Endothelial cell of umbilical vein (primary cell): ENCODE data around the gene BAAT. TPM values are rescaled to one million over a fixed set of nuclear protein-coding genes. Genes with fewer than 3 reads are reported as not detected.

Experiments
- BruUV-seq: library from RNA; stranded (reverse); fragments of 400-500 nt; replicated peaks from 2 replicates; lab custom pipeline; 2021; lab: Mats Ljungman, UMichigan
- CTCF ChIA-PET: fragments of 300-600, 350-600 bp; sonication (Branson Sonifier 250); formaldehyde crosslinking; loops from one replicate; lab custom pipeline; 2021; ENCODE audit warnings: antibody characterized with exemption, inconsistent platforms; lab: Charles Lee
- POLR2A ChIA-PET: fragments of 300-600, 350-600 bp; sonication (Branson Sonifier 250); formaldehyde crosslinking; loops from one replicate; lab custom pipeline; 2021; ENCODE audit warnings: antibody characterized with exemption, inconsistent platforms; lab: Charles Lee
- DNase-seq: peaks from one replicate; pipeline ENCODE4 v3.0.0-alpha.2; 2011; ENCODE audit warnings: low read depth, low spot score
- FAIRE-seq: peaks from 2 replicates; lab custom pipeline; 2011; peaks lifted over from hg19 to GRCh38; lab: Jason Lieb, UNC
- H2AFZ ChIP-seq: 2 replicates; pipeline ENCODE4 v1.6.0; 2012; ENCODE audit warnings: low read depth, low read length, control low read depth, inconsistent platforms
- H3K27ac ChIP-seq: 2 replicates; pipeline ENCODE4 v1.5.1; 2011; ENCODE audit warnings: low read depth, mild to moderate bottlenecking, control low read depth, low read length, moderate library complexity; ENCODE audit not compliant: insufficient read depth
- H3K27me3 ChIP-seq, 2 experiments: 2 replicates each; pipeline versions ENCODE4 v1.6.0 to v1.6.1; 2011; ENCODE audit warnings: low read length in 2 of 2, mixed read lengths in 1 of 2; ENCODE audit not compliant: control insufficient read depth in 2 of 2, insufficient read depth in 2 of 2
- H3K36me3 ChIP-seq, 2 experiments: 2 replicates in 1 of 2; 3 replicates in 1 of 2; pipeline ENCODE4 v1.5.1; 2011; ENCODE audit warnings: low read length in 2 of 2, mild to moderate bottlenecking in 1 of 2, moderate library complexity in 1 of 2; ENCODE audit not compliant: control insufficient read depth in 2 of 2, insufficient read depth in 2 of 2; ENCODE audit errors: extremely low read depth in 1 of 2
- H3K4me1 ChIP-seq: 3 replicates; pipeline ENCODE4 v1.5.1; 2011; ENCODE audit warnings: mild to moderate bottlenecking, low read length; ENCODE audit not compliant: control insufficient read depth, insufficient read depth; ENCODE audit errors: extremely low read depth
- H3K4me2 ChIP-seq: 2 replicates; pipeline ENCODE4 v1.6.1; 2011; ENCODE audit warnings: low read length, control low read depth, mixed read lengths; ENCODE audit not compliant: insufficient read depth
- H3K4me3 ChIP-seq, 3 experiments: fragments of 200-600 bp in 1 of 3; sonication (generic), shearing (Covaris generic) in 1 of 3; replicated peaks in 1 of 3; 2 replicates each; pipeline ENCODE4 v1.5.1; 2011 to 2016; ENCODE audit warnings: control low read depth in 3 of 3, low read length in 3 of 3, mild to moderate bottlenecking in 2 of 3, inconsistent platforms in 1 of 3, low read depth in 1 of 3, moderate library complexity in 1 of 3; ENCODE audit not compliant: insufficient read depth in 1 of 3
- H3K79me2 ChIP-seq: 2 replicates; pipeline ENCODE4 v1.6.0; 2012; ENCODE audit warnings: low read length, inconsistent platforms; ENCODE audit not compliant: control insufficient read depth, insufficient read depth
- H3K9ac ChIP-seq: replicated peaks from 2 replicates; pipeline ENCODE3; 2011; ENCODE audit warnings: low read length, control low read depth; ENCODE audit not compliant: insufficient read depth; ENCODE audit errors: extremely low read depth
- H3K9me1 ChIP-seq: replicated peaks from 3 replicates; pipeline ENCODE4 v1.6.0; 2011; ENCODE audit warnings: mild to moderate bottlenecking, low read length; ENCODE audit not compliant: control insufficient read depth, insufficient read depth; ENCODE audit errors: extremely low read depth
- H3K9me3 ChIP-seq: replicated peaks from 2 replicates; pipeline ENCODE4 v1.5.1; 2012; ENCODE audit warnings: low read length, inconsistent platforms; ENCODE audit not compliant: control insufficient read depth, insufficient read depth
- H4K20me1 ChIP-seq: replicated peaks from 2 replicates; pipeline ENCODE3; 2011; ENCODE audit warnings: mild to moderate bottlenecking, low read length; ENCODE audit not compliant: control insufficient read depth, insufficient read depth; ENCODE audit errors: extremely low read depth
- EZH2 ChIP-seq: IDR thresholded peaks from 2 replicates; pipeline ENCODE4 v1.6.1; 2012; ENCODE audit warnings: borderline replicate concordance, low read depth, mild to moderate bottlenecking, moderate library complexity, low read length, inconsistent platforms; ENCODE audit not compliant: severe bottlenecking
- FOS ChIP-seq: IDR thresholded peaks from 2 replicates; pipeline ENCODE4 v1.6.1; 2011; ENCODE audit warnings: mild to moderate bottlenecking, low read length, moderate library complexity, borderline replicate concordance; ENCODE audit not compliant: insufficient read depth
- GATA2 ChIP-seq: IDR thresholded peaks from 2 replicates; pipeline ENCODE4 v1.7.0; 2011; ENCODE audit warnings: low read depth, mild to moderate bottlenecking, moderate library complexity, mixed read lengths, low read length; ENCODE audit not compliant: insufficient read length, insufficient read depth
- JUN ChIP-seq: IDR thresholded peaks from 2 replicates; pipeline ENCODE4 v1.6.1; 2011; ENCODE audit warnings: borderline replicate concordance, low read depth; ENCODE audit not compliant: insufficient read length, insufficient read depth
- MYC ChIP-seq: IDR thresholded peaks from one replicate; pipeline ENCODE4 v1.6.1; 2011; ENCODE audit warnings: mild to moderate bottlenecking, low read depth, low read length
- POLR2A ChIP-seq: IDR thresholded peaks from 2 replicates; pipeline ENCODE4 v1.6.1; 2012; ENCODE audit warnings: low read depth, mild to moderate bottlenecking, control low read depth, low read length
- POLR2AphosphoS5 ChIP-seq: IDR thresholded peaks from 2 replicates; pipeline ENCODE4 v1.6.1; 2012; ENCODE audit warnings: low read depth, mild to moderate bottlenecking, control low read depth, low read length, moderate library complexity; ENCODE audit not compliant: insufficient read depth
- dilution Hi-C: fragments of 300-500 bp; cut with MboI; formaldehyde crosslinking; loops from one replicate; pipeline ENCODE4 v1.15.0; 2019; ENCODE audit warnings: low sequenced_read_pairs; ENCODE audit not compliant: extremely low pct_ligation_motif_present
- intact Hi-C: fragments of 100-400 bp; cut with micrococcal nuclease; formaldehyde crosslinking; loops from one replicate; pipeline ENCODE4 v1.10.0; 2022
- polyA plus RNA-seq, 4 experiments: library from polyadenylated mRNA; depleted of rRNA in 3 of 4; stranded (reverse) in 3 of 4; unstranded in 1 of 4; fragments of >200 nt; gene quantifications; 2 replicates each; pipeline versions ENCODE4 v1.2.1 to v1.2.3, GENCODE V29; 2011 to 2012; ENCODE audit warnings: missing spikeins in 1 of 4
- total RNA-seq: library from RNA; stranded (reverse); gene quantifications from 2 replicates; pipeline ENCODE4 v1.2.3, GENCODE V29; 2021
- TF ChIP-seq, protein P1 (sequence below): IDR thresholded peaks from 2 replicates; pipeline ENCODE4 v1.6.1; 2011; ENCODE audit not compliant: insufficient read depth, insufficient read length
- TF ChIP-seq, protein P2 (sequence below), 2 donors: IDR thresholded peaks; 1 replicate in 1 of 2; 2 replicates in 1 of 2; pipeline ENCODE4 v1.5.1; 2011; ENCODE audit warnings: low read length in 2 of 2, mild to moderate bottlenecking in 2 of 2, moderate library complexity in 2 of 2, control low read depth in 1 of 2, inconsistent platforms in 1 of 2, low read depth in 1 of 2; ENCODE audit not compliant: insufficient read depth in 1 of 2; ENCODE audit errors: extremely low read depth in 1 of 2

The BAAT gene
- total and polyA plus RNA-seq, 2 donors (not counting 3 experiments of a cell fraction or from before 2014, with no cell fraction given): 0.01 TPM; not detected in 1

DNA sequence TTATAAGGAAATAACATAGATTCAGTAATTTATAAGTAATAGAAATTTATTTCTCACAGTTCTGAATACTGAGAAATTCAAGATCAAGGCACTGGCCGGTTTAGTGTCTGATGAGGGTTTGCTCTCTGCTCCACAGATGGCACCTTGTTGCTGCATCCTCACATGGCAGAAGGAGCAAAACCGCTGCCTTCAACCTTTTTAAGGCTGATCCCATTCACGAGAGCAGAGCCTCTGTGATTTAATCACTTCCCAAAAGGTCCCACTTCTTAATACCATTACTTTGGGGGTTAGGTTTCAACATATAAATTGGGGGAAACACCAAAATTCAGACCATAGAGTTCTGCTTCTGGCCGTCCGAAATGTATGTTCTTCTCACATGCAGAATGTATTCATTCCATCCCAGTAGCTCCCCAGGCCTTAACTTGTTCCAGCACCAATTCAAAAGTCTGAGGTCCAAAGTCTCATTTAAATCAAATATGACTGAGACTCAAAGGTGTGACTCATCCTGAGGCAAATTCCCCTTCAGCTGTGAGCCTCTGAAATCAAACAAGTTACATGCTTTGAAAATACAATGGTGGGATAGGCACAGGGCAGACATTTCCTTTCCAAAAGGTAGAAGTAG is 30.6 kb downstream of the BAAT start:
- Histone ChIP-seq H3K9ac (no peak overlapping the region), H3K27me3 (no peaks in the 10 kb centered on the region), H3K9me1 (no peaks in the 10 kb centered on the region), H3K4me3 (no peak overlapping the region), H3K4me1 (no peaks in the 10 kb centered on the region), H4K20me1 (no peaks in the 10 kb centered on the region), H3K9me3 (no peaks in the 10 kb centered on the region), H3K4me2 (no peak overlapping the region), H3K27ac (no peak overlapping the region), H2AFZ (no peak overlapping the region), H3K36me3 (no peaks in the 10 kb centered on the region), H3K79me2 (no peaks in the 10 kb centered on the region)
- DNase-seq (no peak), FAIRE-seq (no peak)
- TF ChIP-seq, protein P1, sequence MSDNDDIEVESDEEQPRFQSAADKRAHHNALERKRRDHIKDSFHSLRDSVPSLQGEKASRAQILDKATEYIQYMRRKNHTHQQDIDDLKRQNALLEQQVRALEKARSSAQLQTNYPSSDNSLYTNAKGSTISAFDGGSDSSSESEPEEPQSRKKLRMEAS: no peak
- CTCF ChIA-PET: no interaction called here
- dilution Hi-C loops (no loop called here), intact Hi-C loops (no loop called here)
- POLR2A ChIA-PET: no interaction called here
- BruUV-seq: no TSS peak

DNA sequence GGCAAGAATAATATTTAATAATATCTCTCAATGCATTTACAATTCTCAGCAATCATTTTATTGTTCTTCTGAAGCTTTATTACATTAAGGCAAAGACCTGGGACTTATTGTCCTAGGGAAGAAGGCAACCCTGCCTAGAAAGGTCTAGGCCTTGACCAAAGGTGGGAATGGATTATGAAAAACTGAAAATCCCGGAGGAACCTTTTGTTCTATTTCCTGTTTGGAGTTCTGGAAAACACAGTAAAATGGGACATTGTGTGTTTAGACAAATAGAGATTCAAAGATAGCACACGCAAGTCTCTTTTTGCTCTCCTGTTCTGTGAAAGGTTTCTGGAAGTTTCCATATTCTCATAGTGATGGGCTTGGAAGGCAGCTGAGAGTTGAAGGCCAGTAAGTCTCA is 31.1 kb downstream of the BAAT start:
- Histone ChIP-seq H3K9me3 (no peaks in the 10 kb centered on the region), H2AFZ (no peak overlapping the region), H3K36me3 (no peaks in the 10 kb centered on the region), H3K4me1 (no peaks in the 10 kb centered on the region), H3K4me2 (no peak overlapping the region), H3K9me1 (no peaks in the 10 kb centered on the region), H3K27me3 (no peaks in the 10 kb centered on the region), H3K79me2 (no peaks in the 10 kb centered on the region), H3K27ac (no peak overlapping the region), H3K9ac (no peak overlapping the region), H3K4me3 (no peak overlapping the region), H4K20me1 (no peaks in the 10 kb centered on the region)
- no TSS peak for BruUV-seq
- no peak for DNase-seq
- dilution Hi-C loops: no loop called here
- TF ChIP-seq, protein P2, sequence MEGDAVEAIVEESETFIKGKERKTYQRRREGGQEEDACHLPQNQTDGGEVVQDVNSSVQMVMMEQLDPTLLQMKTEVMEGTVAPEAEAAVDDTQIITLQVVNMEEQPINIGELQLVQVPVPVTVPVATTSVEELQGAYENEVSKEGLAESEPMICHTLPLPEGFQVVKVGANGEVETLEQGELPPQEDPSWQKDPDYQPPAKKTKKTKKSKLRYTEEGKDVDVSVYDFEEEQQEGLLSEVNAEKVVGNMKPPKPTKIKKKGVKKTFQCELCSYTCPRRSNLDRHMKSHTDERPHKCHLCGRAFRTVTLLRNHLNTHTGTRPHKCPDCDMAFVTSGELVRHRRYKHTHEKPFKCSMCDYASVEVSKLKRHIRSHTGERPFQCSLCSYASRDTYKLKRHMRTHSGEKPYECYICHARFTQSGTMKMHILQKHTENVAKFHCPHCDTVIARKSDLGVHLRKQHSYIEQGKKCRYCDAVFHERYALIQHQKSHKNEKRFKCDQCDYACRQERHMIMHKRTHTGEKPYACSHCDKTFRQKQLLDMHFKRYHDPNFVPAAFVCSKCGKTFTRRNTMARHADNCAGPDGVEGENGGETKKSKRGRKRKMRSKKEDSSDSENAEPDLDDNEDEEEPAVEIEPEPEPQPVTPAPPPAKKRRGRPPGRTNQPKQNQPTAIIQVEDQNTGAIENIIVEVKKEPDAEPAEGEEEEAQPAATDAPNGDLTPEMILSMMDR (IDR thresholded peaks at IDR 0.05; ENCODE audit: extremely low read depth in 1 of 2, insufficient read depth in 1 of 2, low read depth in 1 of 2, low read length in 2 of 2): no peak
- TF ChIP-seq FOS: no peak
- no peak for TF ChIP-seq EZH2
- TF ChIP-seq POLR2A: no peak
- no peak for TF ChIP-seq MYC
- no peak for TF ChIP-seq POLR2AphosphoS5
- TF ChIP-seq JUN: no peak
- no peak for TF ChIP-seq GATA2
- TF ChIP-seq, protein P1: no peak
- CTCF ChIA-PET: no interaction called here
- intact Hi-C loops: no loop called here
- FAIRE-seq: no peak
- POLR2A ChIA-PET: no interaction called here
